ENCODE data around the gene SH3TC2.

DNA sequence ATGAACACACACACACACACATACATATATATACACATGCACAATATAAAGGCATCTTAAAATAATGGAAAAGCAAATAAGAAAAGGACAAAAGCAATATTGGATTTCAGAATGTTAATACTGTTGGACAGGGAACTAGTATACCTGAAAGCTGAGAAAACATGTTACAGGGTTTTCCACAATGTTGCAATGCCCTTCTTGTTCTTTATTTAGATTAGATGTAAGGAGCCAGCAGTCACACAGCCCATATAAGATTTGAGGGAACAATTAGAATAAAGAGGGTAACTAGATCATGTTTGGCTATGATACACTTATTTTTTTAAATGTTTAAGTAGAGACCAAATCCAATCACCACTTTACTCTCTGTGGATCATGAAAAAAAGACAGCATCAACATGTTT is 61.7 kb downstream of the SH3TC2 start:
- TF ChIP-seq, protein P1, sequence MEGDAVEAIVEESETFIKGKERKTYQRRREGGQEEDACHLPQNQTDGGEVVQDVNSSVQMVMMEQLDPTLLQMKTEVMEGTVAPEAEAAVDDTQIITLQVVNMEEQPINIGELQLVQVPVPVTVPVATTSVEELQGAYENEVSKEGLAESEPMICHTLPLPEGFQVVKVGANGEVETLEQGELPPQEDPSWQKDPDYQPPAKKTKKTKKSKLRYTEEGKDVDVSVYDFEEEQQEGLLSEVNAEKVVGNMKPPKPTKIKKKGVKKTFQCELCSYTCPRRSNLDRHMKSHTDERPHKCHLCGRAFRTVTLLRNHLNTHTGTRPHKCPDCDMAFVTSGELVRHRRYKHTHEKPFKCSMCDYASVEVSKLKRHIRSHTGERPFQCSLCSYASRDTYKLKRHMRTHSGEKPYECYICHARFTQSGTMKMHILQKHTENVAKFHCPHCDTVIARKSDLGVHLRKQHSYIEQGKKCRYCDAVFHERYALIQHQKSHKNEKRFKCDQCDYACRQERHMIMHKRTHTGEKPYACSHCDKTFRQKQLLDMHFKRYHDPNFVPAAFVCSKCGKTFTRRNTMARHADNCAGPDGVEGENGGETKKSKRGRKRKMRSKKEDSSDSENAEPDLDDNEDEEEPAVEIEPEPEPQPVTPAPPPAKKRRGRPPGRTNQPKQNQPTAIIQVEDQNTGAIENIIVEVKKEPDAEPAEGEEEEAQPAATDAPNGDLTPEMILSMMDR (conservative IDR thresholded peaks at IDR 0.05; ENCODE audit: low read depth, low read length) = no peak
- no peak for TF ChIP-seq POLR2A (IDR thresholded peaks at IDR 0.05; ENCODE audit: low read depth, low read length)
- no peak for TF ChIP-seq RAD21 (IDR thresholded peaks at IDR 0.05; ENCODE audit: low read length)
- no peak for TF ChIP-seq MAFK (IDR thresholded peaks at IDR 0.05; ENCODE audit: low read depth, low read length)
- no peak for TF ChIP-seq RCOR1 (IDR thresholded peaks at IDR 0.05; ENCODE audit: insufficient replicate concordance, low read length)
- TF ChIP-seq RFX5 (IDR thresholded peaks at IDR 0.05; ENCODE audit: low read depth, low read length) = no peak
- TF ChIP-seq MXI1 (IDR thresholded peaks at IDR 0.05; ENCODE audit: borderline replicate concordance, low read depth, low read length) = no peak
- peak; percentile 81 for TF ChIP-seq CEBPB (IDR thresholded peaks at IDR 0.05; ENCODE audit: low read depth, low read length)
- TF ChIP-seq BHLHE40 (IDR thresholded peaks at IDR 0.05; ENCODE audit: low read depth, low read length) = no peak

Data from IMR-90 (cell line).